SIG-M5 (cell line): ENCODE results near the gene ST6GAL1.
"Not testable (repeated sequence)": the region's sequence is repeated elsewhere in the genome, so short reads cannot be mapped to it uniquely, and the experiment has no call there.

Experiments used
- DNase-seq: peaks from one replicate; lab custom pipeline; 2025; lab: John Stamatoyannopoulos, UW

Gene ST6GAL1

DNA sequence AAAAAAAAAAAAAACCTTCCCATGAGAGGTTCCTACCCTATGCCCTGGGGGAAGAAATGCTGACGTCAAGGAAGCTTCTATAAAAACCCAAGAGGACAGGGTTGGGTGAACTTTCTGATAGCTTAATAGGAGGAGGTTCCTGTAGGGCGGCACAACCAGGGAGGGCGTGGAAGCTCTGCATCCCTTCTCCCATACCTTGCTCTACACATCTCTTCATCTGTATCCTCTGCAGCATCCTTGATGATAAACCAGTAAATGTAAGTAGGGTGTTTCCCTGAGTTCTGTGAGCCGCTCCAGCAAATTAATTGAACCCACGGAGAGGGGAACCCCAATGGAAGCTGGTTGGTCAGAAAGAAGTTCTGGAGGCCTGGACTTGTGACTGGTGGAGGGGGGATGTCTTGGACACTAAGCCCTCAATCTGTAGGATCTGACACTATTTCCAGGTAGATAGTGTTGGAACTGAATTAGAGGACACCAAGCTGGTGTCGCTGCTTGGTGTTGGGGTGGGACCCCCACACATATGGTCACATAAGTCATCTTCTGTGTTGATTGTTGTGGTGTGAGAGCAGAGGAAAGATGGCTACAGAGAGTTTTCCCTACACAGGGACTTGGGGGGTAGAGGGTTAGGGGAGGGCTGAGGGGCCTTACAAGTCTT lies 91.5 kb downstream of the ST6GAL1 start:
- DNase-seq, result no peak

DNA sequence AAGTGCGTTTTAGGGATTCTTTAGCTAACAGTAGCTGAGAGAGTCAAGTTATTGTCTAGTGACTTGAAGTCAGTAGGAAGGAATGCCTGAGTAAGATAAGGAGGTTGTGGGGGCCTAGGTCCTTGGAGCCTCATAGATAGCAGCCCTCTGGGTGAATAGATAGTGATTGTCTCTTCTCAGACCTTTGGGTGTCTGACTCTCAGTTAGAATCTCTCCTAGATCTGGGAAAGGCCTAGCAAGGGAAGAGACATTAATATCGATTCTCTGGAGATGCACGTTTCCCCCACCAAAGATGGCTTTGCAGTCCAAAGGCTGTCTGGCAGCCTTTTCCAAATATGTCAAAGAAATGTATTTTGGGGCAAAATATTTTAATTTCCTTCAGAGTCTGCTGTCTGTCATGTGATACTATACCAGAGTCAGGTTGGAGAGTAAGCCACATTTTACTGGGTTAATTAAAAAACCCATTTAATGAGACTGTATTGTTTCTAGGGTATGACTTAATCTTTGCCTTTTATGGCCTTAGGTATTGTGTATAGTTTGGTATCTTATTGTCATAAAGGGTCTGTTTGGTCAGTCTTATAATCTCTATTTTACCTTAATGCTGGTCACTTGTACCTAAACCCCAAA lies 92.2 kb downstream of the ST6GAL1 start:
- DNase-seq, result no peak

DNA sequence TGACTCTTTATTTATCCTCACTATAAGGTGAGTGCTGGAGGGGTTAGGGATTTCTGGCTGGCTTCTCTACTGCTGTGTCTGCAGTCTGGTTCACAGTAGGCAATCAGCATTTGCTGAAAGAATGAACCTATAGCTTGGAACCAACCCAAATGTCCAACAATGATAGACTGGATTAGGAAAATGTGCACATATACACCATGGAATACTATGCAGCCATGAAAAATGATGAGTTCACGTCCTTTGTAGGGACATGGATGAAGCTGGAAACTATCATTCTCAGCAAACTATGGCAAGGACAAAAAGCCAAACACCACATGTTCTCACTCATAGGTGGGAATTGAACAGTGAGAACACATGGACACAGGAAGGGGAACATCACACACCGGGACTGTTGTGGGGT lies 93.0 kb downstream of the ST6GAL1 start:
- DNase-seq, result not testable (repeated sequence)

DNA sequence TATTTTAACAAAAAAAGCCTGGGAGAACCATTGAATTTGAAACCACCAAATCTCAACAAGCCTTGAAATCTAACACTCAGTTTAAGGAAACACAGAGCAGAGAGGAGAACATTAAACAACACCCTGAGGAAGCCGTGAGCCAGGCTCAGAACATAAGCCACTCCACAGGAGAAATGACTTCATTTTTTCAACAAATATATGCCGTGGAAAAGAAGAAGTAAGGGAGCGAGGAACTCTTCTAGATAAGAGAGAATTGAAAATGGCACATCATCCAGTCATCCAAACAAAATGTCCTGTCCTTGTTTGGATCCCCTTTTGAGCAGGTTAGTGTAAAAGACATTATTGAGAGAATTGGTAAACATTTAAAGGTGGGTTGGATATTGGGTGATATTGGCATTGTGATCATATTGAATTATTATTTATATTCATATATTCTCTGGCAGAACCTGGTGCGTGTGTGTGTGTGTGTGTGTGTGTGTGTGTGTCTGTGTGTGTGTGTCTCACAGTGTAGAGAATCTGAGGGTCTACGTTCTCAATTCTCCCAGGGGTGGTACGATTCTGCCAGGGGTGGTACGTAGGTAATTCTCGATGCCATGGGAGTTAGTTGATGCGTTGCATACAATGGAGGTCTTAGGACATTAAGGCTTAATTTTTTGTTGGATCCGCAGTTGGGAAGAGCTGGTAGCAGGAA lies 94.4 kb downstream of the ST6GAL1 start:
- no peak for DNase-seq

DNA sequence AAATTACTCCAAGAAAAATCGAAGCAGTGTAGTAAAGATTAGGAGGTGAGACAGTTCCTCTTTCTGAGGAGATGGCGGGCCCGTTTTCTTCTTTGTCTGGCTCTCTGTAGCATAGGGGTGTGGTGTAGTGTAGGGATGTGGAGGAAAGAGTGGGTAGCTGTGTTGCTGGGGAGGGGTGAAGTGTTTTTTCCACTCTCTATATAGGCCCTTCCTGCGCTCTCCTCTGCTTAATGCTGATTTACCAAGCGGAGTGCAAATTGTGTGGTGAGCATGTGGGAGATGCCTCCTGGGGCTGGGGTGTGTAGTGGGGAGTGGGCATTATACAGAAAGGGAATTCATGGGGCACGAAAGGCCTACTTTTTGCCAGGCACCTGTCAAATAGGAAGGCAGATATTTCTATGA lies 94.9 kb downstream of the ST6GAL1 start:
- no peak for DNase-seq

DNA sequence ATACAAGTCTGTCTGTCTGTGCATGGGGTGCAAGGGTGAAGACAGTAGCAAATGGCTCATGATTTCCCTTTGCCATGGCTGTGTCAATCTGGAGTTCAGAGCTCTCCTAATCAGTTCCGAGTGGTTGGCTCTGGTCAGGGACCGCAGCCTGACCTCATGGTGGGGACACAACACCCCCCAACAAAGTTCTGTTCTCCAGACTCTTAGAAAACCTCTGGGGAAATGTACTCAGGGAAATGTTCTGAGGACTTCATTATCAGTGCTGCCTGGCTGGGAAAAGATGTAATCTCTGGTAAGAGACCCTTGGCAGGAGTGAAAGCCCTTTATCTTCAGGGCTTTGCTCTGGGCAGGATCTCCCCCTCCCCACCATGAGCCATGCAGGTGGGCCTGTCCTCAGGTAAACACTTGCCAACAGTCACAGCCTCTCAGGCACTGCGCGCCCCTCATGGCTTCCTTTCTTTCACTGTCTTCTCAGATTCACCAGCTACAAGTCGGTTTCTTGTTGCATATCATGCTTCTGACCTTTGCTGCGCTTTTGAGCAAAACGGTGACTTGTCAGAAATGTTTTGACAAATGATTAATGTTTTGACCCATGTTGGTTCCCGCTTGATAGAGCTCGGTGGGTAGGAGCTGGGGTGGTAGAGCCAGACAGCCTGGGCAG lies 95.5 kb downstream of the ST6GAL1 start:
- no peak for DNase-seq

DNA sequence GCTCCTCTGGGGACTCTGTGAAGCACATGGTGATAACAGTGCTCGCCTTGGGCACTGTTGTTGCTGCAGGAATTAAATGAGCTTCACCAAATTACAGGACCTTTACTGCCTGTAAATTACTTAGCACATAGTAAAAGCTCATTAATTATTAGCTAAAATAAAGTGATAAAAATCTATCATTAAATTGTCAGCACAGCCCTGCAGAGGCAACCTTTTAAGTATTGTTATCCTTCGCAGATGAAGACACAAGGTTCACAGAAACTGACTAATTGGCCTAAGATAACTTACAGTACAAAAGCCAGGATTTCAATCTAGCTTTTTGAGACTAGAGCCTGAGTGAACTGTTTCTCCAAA lies 96.0 kb downstream of the ST6GAL1 start:
- DNase-seq, result no peak

DNA sequence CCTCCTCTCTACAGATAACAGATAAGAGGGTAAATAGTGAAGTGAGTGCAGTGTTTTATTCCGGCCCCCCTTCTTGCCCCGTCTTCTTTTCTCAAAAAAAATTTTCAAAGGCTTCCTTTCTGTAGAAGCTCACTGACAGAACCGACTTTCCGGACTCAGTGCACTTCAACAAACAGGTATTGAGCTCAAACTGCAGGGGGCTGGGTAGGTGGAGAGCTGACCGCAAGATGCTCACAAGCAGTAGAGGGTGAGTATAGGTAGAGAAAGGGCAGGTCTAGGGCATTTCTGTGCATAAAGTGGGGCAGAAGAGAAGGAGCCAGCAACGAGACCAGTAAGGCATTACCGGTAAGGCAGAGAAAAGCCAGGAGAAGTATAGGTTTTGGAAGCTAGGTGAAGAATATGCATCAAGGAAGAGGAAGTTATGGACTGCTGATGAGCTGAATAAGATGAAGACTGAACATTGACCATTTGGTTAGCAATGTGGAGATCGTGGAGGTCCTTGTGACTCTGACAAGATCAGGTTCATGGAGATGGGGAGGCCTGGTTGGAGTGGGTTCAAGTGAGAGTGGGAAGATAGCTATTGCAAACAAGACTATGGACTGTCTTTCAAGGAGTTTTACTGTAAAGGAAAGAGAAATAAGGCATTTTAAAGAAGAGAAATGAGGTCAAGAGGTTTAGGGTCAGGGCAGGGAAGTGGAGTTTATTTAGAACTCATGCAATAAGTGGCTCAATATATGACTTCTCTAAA lies 97.4 kb downstream of the ST6GAL1 start:
- DNase-seq, result no peak

DNA sequence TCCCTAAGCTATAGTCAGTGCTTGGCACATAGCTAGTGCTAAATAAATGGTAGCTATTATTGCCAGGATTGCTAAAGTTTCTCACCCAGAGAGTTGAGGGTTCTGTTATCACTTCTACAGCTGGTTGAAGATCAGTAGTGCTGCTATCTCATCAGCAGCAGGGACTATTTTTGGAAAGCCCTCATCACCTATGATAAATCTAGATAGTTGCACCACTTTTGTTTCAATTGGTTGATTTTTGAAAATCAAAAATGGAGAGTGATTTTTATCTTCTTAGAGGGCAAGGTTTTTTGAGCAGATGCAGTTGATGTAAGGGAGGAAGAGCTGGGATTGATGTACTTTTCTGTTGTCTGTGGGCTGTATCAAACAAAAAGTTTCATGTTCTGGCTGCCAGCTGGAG lies 101.6 kb downstream of the ST6GAL1 start:
- no peak for DNase-seq

DNA sequence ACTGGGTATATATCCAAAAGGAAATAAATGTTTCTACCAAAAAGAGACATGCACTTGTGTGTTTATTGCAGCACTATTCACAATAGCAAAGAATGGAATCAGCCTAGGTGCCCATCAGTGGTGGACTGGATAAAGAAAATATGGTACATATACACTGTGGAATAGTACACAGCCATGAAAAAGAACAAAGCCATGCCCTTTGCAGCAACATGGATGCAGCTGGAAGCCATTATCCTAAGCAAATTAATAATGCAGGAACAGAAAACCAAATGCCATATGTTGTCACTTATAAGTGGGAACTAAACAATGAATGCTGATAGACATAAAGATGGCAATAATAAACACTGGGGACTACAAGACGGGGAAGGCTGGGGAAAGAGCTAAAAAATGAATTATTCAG lies 106.1 kb downstream of the ST6GAL1 start:
- DNase-seq, result no peak

DNA sequence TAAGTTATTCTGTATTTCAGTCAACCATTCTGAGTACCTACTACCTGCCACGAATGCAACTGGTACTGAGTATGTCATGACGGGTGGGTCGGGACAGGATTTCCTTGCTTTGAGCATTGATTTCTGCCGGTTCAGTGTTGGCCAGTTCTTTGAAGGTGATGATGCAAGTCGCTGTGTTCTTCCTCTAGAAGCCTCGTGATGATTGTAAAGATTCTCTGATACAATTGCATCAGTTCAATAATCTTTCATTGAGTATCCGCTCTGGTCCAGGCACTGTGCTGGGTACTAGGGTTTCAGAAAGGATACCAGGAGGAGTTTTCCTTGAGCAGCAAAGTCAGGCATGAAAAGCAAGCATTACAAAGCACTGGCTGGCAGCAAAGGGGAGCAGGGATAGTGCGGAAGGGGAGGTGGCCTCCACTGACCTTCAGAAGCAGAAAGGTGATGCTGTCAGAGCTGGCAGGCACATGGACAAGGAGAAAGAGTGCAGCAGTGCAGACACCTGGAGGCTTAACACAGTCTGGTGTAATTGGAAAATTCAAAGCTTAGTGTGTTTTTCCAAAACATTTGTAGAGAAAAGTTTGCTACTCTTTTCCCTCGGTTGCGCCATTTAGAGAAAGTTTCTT lies 108.9 kb downstream of the ST6GAL1 start:
- DNase-seq, result no peak

DNA sequence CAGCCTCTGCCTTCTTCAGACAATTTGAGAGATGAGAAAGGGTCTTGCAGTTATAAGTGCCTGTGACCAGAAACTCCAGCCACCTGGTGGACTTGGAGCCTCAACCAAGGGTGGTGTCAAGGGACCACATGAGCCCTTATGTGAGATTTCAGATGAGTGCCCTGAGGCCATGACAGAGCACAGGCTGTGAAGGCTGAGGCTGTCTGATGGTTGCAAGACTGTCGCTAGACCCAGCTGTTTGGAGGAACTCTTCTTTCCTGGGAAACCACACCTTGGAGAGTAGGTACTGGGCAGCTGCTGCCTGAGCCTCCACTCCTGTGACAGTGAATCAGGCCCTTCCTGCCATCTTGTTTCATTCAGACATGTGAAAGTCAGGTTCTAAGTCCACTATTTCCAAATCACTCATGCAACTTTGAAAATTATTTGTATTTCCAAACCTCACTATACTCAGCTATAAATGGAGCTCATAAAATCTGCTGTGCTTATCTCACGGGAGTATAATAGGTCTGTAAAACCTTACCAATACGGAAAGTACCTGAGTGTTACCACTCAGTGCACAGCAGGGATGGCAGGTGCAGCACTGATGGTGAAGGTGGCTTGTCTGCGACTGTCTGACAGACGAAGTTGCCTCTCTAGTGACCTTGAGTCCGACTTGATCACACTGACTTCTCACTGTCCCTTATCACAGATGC lies 109.5 kb downstream of the ST6GAL1 start:
- DNase-seq, result no peak

DNA sequence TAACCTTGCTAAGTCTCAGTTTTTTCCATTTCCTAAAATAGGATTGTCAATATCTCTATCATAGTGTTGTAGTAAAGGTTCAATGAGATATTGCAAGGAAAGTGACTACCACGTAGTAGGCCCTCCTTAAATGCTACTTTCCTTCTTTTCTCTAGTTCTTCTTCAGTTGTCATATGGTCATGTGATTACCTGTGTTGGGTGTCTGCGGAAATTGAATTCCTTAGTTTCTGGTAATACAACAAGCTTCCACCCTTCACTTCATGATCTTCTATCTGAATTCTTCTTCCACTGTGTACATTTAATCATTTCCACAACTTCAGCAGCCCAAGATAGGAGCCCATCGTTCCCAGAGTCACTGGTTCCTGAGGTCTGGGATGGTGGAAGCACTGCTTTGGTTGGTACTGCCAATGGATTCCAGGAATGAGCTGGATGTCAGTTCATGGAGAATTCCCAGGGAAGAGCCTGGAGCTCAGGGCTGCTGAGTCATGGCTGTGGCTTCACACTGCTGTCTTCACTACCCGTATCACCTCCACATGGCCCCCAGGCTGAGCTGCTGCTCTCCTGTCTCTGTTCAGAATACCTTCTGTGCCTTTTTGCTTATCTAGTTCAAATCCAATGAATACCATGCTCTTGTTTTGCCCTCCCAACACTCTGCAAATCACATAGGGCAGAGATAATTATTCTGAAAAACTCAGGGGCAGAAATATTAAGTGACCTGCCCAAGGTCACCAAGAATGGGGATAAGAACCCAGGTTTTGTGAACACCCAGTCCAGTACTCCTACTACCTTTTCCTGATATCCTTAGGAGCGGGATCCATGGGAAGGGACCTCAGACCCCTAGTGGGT lies 110.4 kb downstream of the ST6GAL1 start:
- no peak for DNase-seq

DNA sequence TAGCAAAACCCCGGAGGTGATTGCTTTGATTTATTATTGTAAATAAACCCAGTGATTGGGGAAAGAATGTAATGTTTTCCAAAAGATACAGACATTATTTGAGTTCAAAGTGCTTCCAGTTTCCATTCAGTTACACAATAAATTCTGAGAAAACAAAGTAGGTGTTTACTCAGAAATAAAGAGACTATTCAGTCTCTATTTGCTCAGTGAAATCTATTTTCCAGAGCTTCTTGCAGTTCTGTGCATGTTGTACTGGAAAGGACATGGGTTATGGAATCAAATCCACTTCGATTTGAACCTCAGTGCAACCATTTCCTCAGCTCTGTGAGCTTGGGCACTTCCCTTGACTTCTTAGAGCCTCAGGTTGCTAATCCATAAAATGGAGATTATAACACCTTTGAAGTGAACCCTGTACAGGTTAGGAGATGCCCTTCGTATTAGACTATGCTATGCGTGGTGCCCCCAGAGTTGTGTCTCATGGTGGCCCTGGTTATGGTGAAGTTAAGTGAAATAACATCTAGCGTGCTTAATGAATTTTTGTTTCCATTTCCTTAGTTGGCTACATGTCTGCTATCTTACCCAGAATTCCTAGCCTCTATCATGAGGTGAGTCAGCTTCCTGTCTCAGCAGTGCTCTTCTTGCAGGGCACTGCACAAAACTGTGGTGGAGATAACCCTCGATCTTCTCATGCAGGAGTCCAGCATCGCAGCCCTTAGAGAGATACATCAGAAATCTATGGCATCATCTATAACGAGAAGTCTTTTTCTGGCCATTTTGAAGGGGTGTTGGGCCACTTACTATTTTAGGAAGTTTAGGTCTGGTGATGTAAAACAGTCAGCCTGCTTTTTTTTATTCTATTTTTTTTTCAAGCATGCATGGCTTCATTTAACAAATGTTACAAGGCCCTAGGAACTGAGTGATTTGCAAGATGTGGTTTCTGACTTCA lies 111.3 kb downstream of the ST6GAL1 start:
- DNase-seq, result no peak

DNA sequence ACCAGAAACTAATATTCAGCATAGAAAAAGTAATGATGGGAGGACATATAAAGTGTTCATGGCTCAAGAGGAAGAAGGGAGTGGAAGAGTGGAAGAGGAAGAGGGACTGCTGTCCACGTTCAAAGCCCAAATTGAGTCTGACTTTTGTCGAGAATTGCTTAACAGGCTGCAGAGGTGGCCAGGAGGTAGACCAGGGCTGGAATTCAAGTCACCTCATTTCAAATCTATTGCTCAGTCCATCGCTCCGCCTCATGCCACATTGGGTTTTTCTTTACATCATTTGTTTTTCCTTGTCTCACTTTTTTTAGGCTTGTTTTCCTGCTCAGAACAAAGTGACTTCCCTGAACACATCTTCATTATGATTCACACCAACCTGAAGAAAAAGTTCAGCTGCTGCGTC lies 112.0 kb downstream of the ST6GAL1 start:
- no peak for DNase-seq

DNA sequence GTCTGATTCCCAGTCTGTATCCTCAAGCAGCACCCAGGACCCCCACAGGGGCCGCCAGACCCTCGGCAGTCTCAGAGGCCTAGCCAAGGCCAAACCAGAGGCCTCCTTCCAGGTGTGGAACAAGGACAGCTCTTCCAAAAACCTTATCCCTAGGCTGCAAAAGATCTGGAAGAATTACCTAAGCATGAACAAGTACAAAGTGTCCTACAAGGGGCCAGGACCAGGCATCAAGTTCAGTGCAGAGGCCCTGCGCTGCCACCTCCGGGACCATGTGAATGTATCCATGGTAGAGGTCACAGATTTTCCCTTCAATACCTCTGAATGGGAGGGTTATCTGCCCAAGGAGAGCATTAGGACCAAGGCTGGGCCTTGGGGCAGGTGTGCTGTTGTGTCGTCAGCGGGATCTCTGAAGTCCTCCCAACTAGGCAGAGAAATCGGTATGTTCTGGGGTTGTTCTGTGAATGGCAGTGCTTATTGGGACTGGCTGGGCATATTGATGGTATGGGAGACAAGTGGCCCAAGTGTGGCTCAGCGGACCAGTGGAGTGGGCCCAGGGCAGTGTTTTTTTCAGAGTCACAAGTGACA lies 112.6 kb downstream of the ST6GAL1 start:
- no peak for DNase-seq

DNA sequence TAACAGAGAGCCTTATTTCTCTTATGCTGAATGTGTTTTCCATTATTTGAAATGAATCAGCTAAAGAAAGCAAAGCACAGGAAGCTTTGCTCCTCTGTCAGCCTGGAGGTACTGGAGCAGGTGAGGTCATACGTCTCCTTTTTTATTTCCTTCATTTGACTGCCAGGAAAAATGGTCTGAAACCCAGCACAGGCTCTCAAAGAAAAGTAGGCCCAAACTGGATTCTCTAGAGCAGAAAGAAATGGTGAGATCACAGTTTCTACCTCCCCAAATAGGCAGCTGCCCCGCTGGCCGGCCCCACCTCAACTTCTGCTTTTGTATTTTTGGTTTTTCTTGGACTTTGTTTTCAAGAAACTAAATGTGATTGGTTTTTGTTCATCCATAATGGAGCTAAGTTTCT lies 113.9 kb downstream of the ST6GAL1 start:
- peak; percentile 28 for DNase-seq

DNA sequence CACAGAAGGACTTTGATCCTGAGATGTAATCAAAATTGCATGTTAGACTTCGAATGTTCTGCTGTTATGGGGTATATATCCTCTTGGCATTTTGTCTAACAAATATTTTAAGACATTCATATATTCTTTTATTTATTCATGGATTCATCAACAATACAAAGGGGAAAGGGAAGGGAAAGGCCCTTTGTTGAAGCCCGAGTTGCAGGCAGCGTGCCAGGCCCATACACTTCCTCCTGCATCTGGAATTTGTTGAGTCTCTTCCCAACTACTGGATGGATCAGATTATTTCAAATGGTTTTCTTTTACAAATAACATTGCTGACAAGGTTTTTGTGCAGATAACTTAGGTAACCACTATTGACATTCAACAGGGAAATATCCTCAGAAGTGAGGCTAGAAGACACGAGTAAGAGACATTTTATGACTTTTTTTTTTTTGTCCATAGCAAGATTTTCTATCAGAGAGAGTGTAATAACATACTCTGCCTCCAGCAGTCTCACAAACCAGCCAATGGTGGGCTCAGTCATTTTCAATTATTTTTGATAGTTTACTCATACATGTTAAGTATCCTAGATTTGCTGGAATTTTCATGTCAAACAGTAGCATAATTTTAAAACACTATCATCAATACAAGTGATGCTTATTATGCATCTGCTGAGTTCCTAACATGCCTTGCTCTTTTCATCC lies 114.7 kb downstream of the ST6GAL1 start:
- DNase-seq, result no peak
